ENCODE measurements around the gene RPL13. TPM values are rescaled to one million over a fixed set of nuclear protein-coding genes. Genes with fewer than 3 reads are reported as not detected.

The RPL13 gene
- total RNA-seq, 4 donors from 2014 or later, result 2,633 to 11,472 (median 5,632) TPM

- no peak for DNase-seq
- Histone ChIP-seq H3K36me3 (no peaks in the 10 kb centered on the region), H3K4me3 (no peak overlapping the region), H3K27ac (no peak overlapping the region), H3K9me3 (no peaks in the 10 kb centered on the region), H3K27me3 (no peaks in the 10 kb centered on the region), H3K4me1 (no peaks in the 10 kb centered on the region)
- TF ChIP-seq POLR2A (IDR thresholded peaks at IDR 0.05) (no peak), CTCF (IDR thresholded peaks at IDR 0.05) (no peak)
- intact Hi-C loops (cut with DNase I; ENCODE audit: low total_unique reads), result no loop called here
Observed at GRCh38 chr16:89522287-89522686, 38.2 kb upstream of the RPL13 start.

GRCh38 chr16:89523680-89524344, 36.7 kb upstream of the RPL13 start:
- no peak for DNase-seq
- intact Hi-C loops (cut with DNase I; ENCODE audit: low total_unique reads), result no loop called here
- Histone ChIP-seq H3K27ac (no peak overlapping the region), H3K4me3 (no peak overlapping the region), H3K36me3 (no peaks in the 10 kb centered on the region), H3K4me1 (no peaks in the 10 kb centered on the region), H3K27me3 (no peaks in the 10 kb centered on the region), H3K9me3 (no peaks in the 10 kb centered on the region)
- TF ChIP-seq CTCF (IDR thresholded peaks at IDR 0.05) (no peak), POLR2A (IDR thresholded peaks at IDR 0.05) (no peak)

GRCh38 chr16:89525146-89525913, 35.2 kb upstream of the RPL13 start:
- Histone ChIP-seq H3K9me3 (no peaks in the 10 kb centered on the region), H3K27me3 (no peaks in the 10 kb centered on the region), H3K27ac (no peak overlapping the region), H3K36me3 (no peaks in the 10 kb centered on the region), H3K4me1 (no peaks in the 10 kb centered on the region), H3K4me3 (no peak overlapping the region)
- intact Hi-C loops (cut with DNase I; ENCODE audit: low total_unique reads), result no loop called here
- TF ChIP-seq POLR2A (IDR thresholded peaks at IDR 0.05) (no peak), CTCF (IDR thresholded peaks at IDR 0.05) (no peak)
- DNase-seq, result no peak

- Histone ChIP-seq H3K27ac (no peak overlapping the region), H3K4me1 (no peaks in the 10 kb centered on the region), H3K27me3 (no peaks in the 10 kb centered on the region), H3K9me3 (no peaks in the 10 kb centered on the region), H3K36me3 (no peaks in the 10 kb centered on the region), H3K4me3 (no peak overlapping the region)
- no peak for TF ChIP-seq CTCF (IDR thresholded peaks at IDR 0.05)
- no peak for TF ChIP-seq POLR2A (IDR thresholded peaks at IDR 0.05)
- DNase-seq, result no peak
- intact Hi-C loops (cut with DNase I; ENCODE audit: low total_unique reads), result no loop called here
Observed at GRCh38 chr16:89529097-89529496, 31.4 kb upstream of the RPL13 start.

Data from uterus (tissue), 4 donors.